H1 (cell line): ENCODE data around the gene CCR2. TPM values are rescaled to one million over a fixed set of nuclear protein-coding genes. Genes with fewer than 3 reads are reported as not detected.

Experiments
- CTCF ChIA-PET: fragments of 300-600 bp; sonication (Branson Sonifier 250); formaldehyde crosslinking; loops from one replicate; lab custom pipeline; 2021; ENCODE audit not compliant: partially characterized antibody; lab: Charles Lee
- POLR2A ChIA-PET: fragments of 300-600 bp; sonication (Branson Sonifier 250); formaldehyde crosslinking; loops from one replicate; lab custom pipeline; 2021; ENCODE audit warnings: inconsistent platforms; ENCODE audit not compliant: partially characterized antibody; lab: Charles Lee
- DNase-seq, 2 experiments: peaks; one replicate each; pipeline versions ENCODE4 v3.0.0 to v3.0.0-alpha.2; 2010 to 2022; ENCODE audit warnings: low spot score in 2 of 2, low read depth in 1 of 2, mixed read lengths in 1 of 2
- FAIRE-seq: peaks from 2 replicates; lab custom pipeline; 2011; peaks lifted over from hg19 to GRCh38; lab: Jason Lieb, UNC
- H2AFZ ChIP-seq: 2 replicates; pipeline ENCODE4 v1.8.1; 2012; ENCODE audit warnings: low read length, inconsistent platforms
- H2AK5ac ChIP-seq: 2 replicates; pipeline ENCODE4 v1.6.1; 2013; ENCODE audit warnings: low read depth, low read length
- H2BK120ac ChIP-seq: replicated peaks from 2 replicates; pipeline ENCODE3; 2013; ENCODE audit warnings: low read depth, low read length, inconsistent platforms
- H2BK12ac ChIP-seq: 2 replicates; pipeline ENCODE4 v1.6.1; 2013; ENCODE audit warnings: low read depth, low read length
- H2BK15ac ChIP-seq: 2 replicates; pipeline ENCODE4 v1.6.1; 2013; ENCODE audit warnings: low read length
- H2BK20ac ChIP-seq: 2 replicates; pipeline ENCODE4 v1.6.1; 2013; ENCODE audit warnings: low read length
- H2BK5ac ChIP-seq: 2 replicates; pipeline ENCODE4 v1.6.1; 2013; ENCODE audit warnings: low read depth, low read length
- H3K14ac ChIP-seq: 2 replicates; pipeline ENCODE4 v1.6.1; 2013; ENCODE audit warnings: inconsistent platforms; ENCODE audit not compliant: insufficient read length
- H3K18ac ChIP-seq: 2 replicates; pipeline ENCODE4 v1.6.1; 2013; ENCODE audit warnings: low read length; ENCODE audit errors: extremely low read depth
- H3K23ac ChIP-seq: 2 replicates; pipeline ENCODE4 v1.6.1; 2013; ENCODE audit warnings: inconsistent platforms; ENCODE audit not compliant: insufficient read length
- H3K23me2 ChIP-seq: 2 replicates; pipeline ENCODE4 v1.6.1; 2013; ENCODE audit warnings: low read depth, low read length
- H3K27ac ChIP-seq: 2 replicates; pipeline ENCODE4 v1.6.1; 2011; ENCODE audit warnings: low read depth, low read length, inconsistent platforms
- H3K27me3 ChIP-seq, 4 experiments: replicated peaks in 1 of 4; 1 replicate in 1 of 4; 2 replicates in 3 of 4; pipeline versions ENCODE4 v1.6.1 to v1.8.1; 2011 to 2013; ENCODE audit warnings: low read length in 3 of 4, mild to moderate bottlenecking in 3 of 4, inconsistent platforms in 2 of 4, mixed read lengths in 2 of 4, moderate library complexity in 1 of 4; ENCODE audit not compliant: control insufficient read depth in 3 of 4, insufficient read depth in 3 of 4; ENCODE audit errors: extremely low read depth in 1 of 4
- H3K36me3 ChIP-seq, 4 experiments: 2 replicates each; pipeline versions ENCODE4 v1.6.1 to v1.8.1; 2011 to 2013; ENCODE audit warnings: mild to moderate bottlenecking in 4 of 4, low read length in 3 of 4, moderate library complexity in 2 of 4, control low read depth in 1 of 4, inconsistent platforms in 1 of 4; ENCODE audit not compliant: insufficient read depth in 4 of 4, control insufficient read depth in 2 of 4
- H3K4ac ChIP-seq: replicated peaks from 2 replicates; pipeline ENCODE3; 2013; ENCODE audit warnings: low read length, low read depth, mixed read lengths, inconsistent platforms; ENCODE audit not compliant: insufficient read length
- H3K4me1 ChIP-seq, 4 experiments: replicated peaks in 1 of 4; 1 replicate in 1 of 4; 2 replicates in 3 of 4; pipeline versions ENCODE4 v1.6.1 to v1.8.1; 2011 to 2013; ENCODE audit warnings: low read length in 3 of 4, inconsistent platforms in 2 of 4, mixed read lengths in 1 of 4; ENCODE audit not compliant: insufficient read depth in 4 of 4, control insufficient read depth in 3 of 4
- H3K4me2 ChIP-seq, 2 experiments: 2 replicates each; pipeline versions ENCODE4 v1.6.1 to v1.8.1; 2011 to 2013; ENCODE audit warnings: low read depth in 2 of 2, low read length in 2 of 2, control low read depth in 1 of 2, inconsistent platforms in 1 of 2, mild to moderate bottlenecking in 1 of 2; ENCODE audit not compliant: insufficient read depth in 1 of 2
- H3K4me3 ChIP-seq, 4 experiments: fragments of 200-600, 300-600 bp in 1 of 4; sonication (generic), shearing (Covaris generic), sonication (Bioruptor Twin) in 1 of 4; 2 replicates each; pipeline versions ENCODE4 v1.5.1 to v1.8.1; 2011 to 2016; ENCODE audit warnings: low read length in 4 of 4, low read depth in 3 of 4, control low read depth in 2 of 4, inconsistent platforms in 2 of 4, mild to moderate bottlenecking in 2 of 4, mixed read lengths in 1 of 4, moderate library complexity in 1 of 4; ENCODE audit not compliant: insufficient read depth in 2 of 4; ENCODE audit errors: extremely low read depth in 1 of 4
- H3K56ac ChIP-seq: replicated peaks from 2 replicates; pipeline ENCODE3; 2013; ENCODE audit warnings: low read depth, mild to moderate bottlenecking, mixed read lengths, low read length, inconsistent platforms; ENCODE audit not compliant: insufficient read length
- H3K79me1 ChIP-seq: 2 replicates; pipeline ENCODE4 v1.6.1; 2013; ENCODE audit warnings: low read depth, low read length, control low read depth
- H3K79me2 ChIP-seq, 2 experiments: 2 replicates each; pipeline versions ENCODE4 v1.6.1 to v1.8.1; 2012 to 2013; ENCODE audit warnings: low read length in 2 of 2, mild to moderate bottlenecking in 2 of 2, inconsistent platforms in 1 of 2; ENCODE audit not compliant: insufficient read depth in 2 of 2, control insufficient read depth in 1 of 2
- H3K9ac ChIP-seq, 4 experiments: replicated peaks in 1 of 4; 1 replicate in 1 of 4; 2 replicates in 3 of 4; pipeline versions ENCODE4 v1.6.1 to v1.8.1; 2011 to 2013; ENCODE audit warnings: low read depth in 3 of 4, low read length in 3 of 4, control low read depth in 2 of 4, mild to moderate bottlenecking in 2 of 4, moderate library complexity in 2 of 4, inconsistent platforms in 1 of 4; ENCODE audit errors: extremely low read depth in 1 of 4
- H3K9me3 ChIP-seq, 2 experiments: 2 replicates each; pipeline versions ENCODE4 v1.6.1 to v1.8.1; 2012 to 2013; ENCODE audit warnings: mild to moderate bottlenecking in 2 of 2, moderate library complexity in 2 of 2, control low read depth in 1 of 2, inconsistent platforms in 1 of 2, low read depth in 1 of 2, low read length in 1 of 2, mixed read lengths in 1 of 2; ENCODE audit not compliant: insufficient read depth in 2 of 2
- H4K20me1 ChIP-seq, 2 experiments: replicated peaks in 1 of 2; 2 replicates each; pipeline versions ENCODE3 to v1.8.1; 2011 to 2013; ENCODE audit warnings: inconsistent platforms in 2 of 2, low read length in 2 of 2, mild to moderate bottlenecking in 1 of 2; ENCODE audit not compliant: insufficient read depth in 2 of 2, control insufficient read depth in 1 of 2
- H4K5ac ChIP-seq: 2 replicates; pipeline ENCODE4 v1.6.1; 2013; ENCODE audit warnings: low read length, low read depth, mixed read lengths, inconsistent platforms; ENCODE audit not compliant: insufficient read length
- H4K8ac ChIP-seq: 2 replicates; pipeline ENCODE4 v1.8.0; 2013; ENCODE audit warnings: mild to moderate bottlenecking, moderate library complexity, low read length, inconsistent platforms; ENCODE audit not compliant: insufficient read depth; ENCODE audit errors: extremely low read depth
- H4K91ac ChIP-seq: replicated peaks from 2 replicates; pipeline ENCODE3; 2013; ENCODE audit warnings: low read length, mixed read lengths, inconsistent platforms; ENCODE audit not compliant: insufficient read length
- EP300 ChIP-seq, 2 experiments: IDR thresholded peaks; 1 replicate in 1 of 2; 2 replicates in 1 of 2; pipeline ENCODE4 v1.6.1; 2011 to 2012; ENCODE audit warnings: low read depth in 2 of 2, low read length in 2 of 2, mild to moderate bottlenecking in 2 of 2, borderline replicate concordance in 1 of 2, inconsistent platforms in 1 of 2, moderate library complexity in 1 of 2
- GABPA ChIP-seq: IDR thresholded peaks from 2 replicates; pipeline ENCODE4 v1.6.1; 2011; ENCODE audit warnings: mild to moderate bottlenecking, low read length, moderate library complexity, borderline replicate concordance; ENCODE audit not compliant: insufficient read depth
- JUN ChIP-seq: IDR thresholded peaks from 2 replicates; pipeline ENCODE4 v1.6.1; 2011; ENCODE audit warnings: low read depth, mild to moderate bottlenecking, improper control_type of control experiment, low read length
- POU5F1 ChIP-seq: IDR thresholded peaks from 2 replicates; pipeline ENCODE4 v1.6.1; 2011; ENCODE audit warnings: low read depth, mild to moderate bottlenecking, low read length, moderate library complexity
- RBBP5 ChIP-seq: IDR thresholded peaks from 2 replicates; pipeline ENCODE4 v1.7.1; 2012; ENCODE audit warnings: low read depth, mild to moderate bottlenecking, inconsistent platforms, low read length, moderate library complexity, borderline replicate concordance
- RFX5 ChIP-seq: IDR thresholded peaks from 2 replicates; pipeline ENCODE4 v1.6.1; 2011; ENCODE audit warnings: low read depth, low read length, improper control_type of control experiment, borderline replicate concordance
- SP1 ChIP-seq: IDR thresholded peaks from 2 replicates; pipeline ENCODE4 v1.6.1; 2011; ENCODE audit warnings: low read depth, low read length
- SP2 ChIP-seq: IDR thresholded peaks from 2 replicates; pipeline ENCODE4 v1.6.1; 2012; ENCODE audit warnings: mild to moderate bottlenecking, low read length, inconsistent platforms
- SRF ChIP-seq: IDR thresholded peaks from 2 replicates; pipeline ENCODE4 v1.6.1; 2011; ENCODE audit warnings: mild to moderate bottlenecking, low read depth, low read length, moderate library complexity
- SUZ12 ChIP-seq: fragments of 200-600 bp; sonication (generic); IDR thresholded peaks from 2 replicates; pipeline ENCODE4 v1.6.1; 2012; ENCODE audit warnings: mild to moderate bottlenecking, inconsistent platforms, low read length, moderate library complexity, mixed read lengths
- ZNF274 ChIP-seq: IDR thresholded peaks from 2 replicates; pipeline ENCODE4 v1.7.0; 2012; ENCODE audit warnings: low read length, borderline replicate concordance; ENCODE audit errors: extremely low read depth
- WGBS, 2 experiments: shearing (Covaris generic) in 1 of 2; methylation state at CpG; one replicate each; pipeline versions ENCODE4 v1.1.6 to v1.1.7; 2013 to 2015; ENCODE audit warnings: low lambda C conversion rate in 2 of 2, mixed read lengths in 2 of 2, inconsistent platforms in 1 of 2, low coverage in 1 of 2, missing lambda C conversion rate in 1 of 2; ENCODE audit not compliant: insufficient replicate concordance in 2 of 2, insufficient coverage in 1 of 2, insufficient read length in 1 of 2; ENCODE audit errors: extremely low coverage in 1 of 2, missing lambda C conversion rate in 1 of 2; 5-methylcytosine and 5-hydroxymethylcytosine counted together
- polyA plus RNA-seq, 7 experiments: library from polyadenylated mRNA; depleted of rRNA in 3 of 7; stranded (reverse) in 5 of 7; unstranded in 2 of 7; fragments of >200 nt in 5 of 7; fragments of 200-250 nt in 2 of 7; gene quantifications; 1 replicate in 5 of 7; 2 replicates in 1 of 7; 4 replicates in 1 of 7; pipeline versions ENCODE4 v1.2.1 to v1.2.3, GENCODE V29; 2011 to 2013; ENCODE audit warnings: missing spikeins in 2 of 7, mixed read lengths in 2 of 7
- total RNA-seq: library from RNA; stranded (reverse); fragmentation: NEBNext Ultra II Directional; extraction: Animal tissue kit (Norgen Biotek cat#: 25700); gene quantifications from 2 replicates; pipeline ENCODE4 v1.2.1, GENCODE V29; 2021

The CCR2 gene
- total and polyA plus RNA-seq, 2 of the 8 experiments (the other 6 are each of a cell fraction or from before 2014, with no cell fraction given): not detected

GRCh38 chr3:46335541-46335940 is 18.4 kb upstream of the CCR2 start:
- H2AFZ ChIP-seq: no peak overlapping the region
- no peak overlapping the region for H3K9ac ChIP-seq
- H3K9me3 ChIP-seq: peaks cover 20 to 24% of the 10 kb centered on the region in 2 experiments
- no peaks in the 10 kb centered on the region for H3K79me2 ChIP-seq
- no peaks in the 10 kb centered on the region for H3K27me3 ChIP-seq
- H3K27ac ChIP-seq: no peak overlapping the region
- no peak overlapping the region for H3K4ac ChIP-seq
- no peak overlapping the region for H2BK15ac ChIP-seq
- H2BK120ac ChIP-seq: no peak overlapping the region
- H3K79me1 ChIP-seq: no peaks in the 10 kb centered on the region
- H4K20me1 ChIP-seq: no peaks in the 10 kb centered on the region
- no peak overlapping the region for H3K23ac ChIP-seq
- H2BK12ac ChIP-seq: no peak overlapping the region
- H3K4me2 ChIP-seq: no peak overlapping the region
- H3K23me2 ChIP-seq: no peaks in the 10 kb centered on the region
- H2BK5ac ChIP-seq: no peak overlapping the region
- DNase-seq (no peak), FAIRE-seq (no peak)
- H2AK5ac ChIP-seq: no peak overlapping the region
- no peak overlapping the region for H4K8ac ChIP-seq
- no peak overlapping the region for H3K18ac ChIP-seq
- H3K56ac ChIP-seq: no peak overlapping the region
- no peak overlapping the region for H3K4me3 ChIP-seq
- no peaks in the 10 kb centered on the region; a peak in 1 of 8 replicates for H3K36me3 ChIP-seq
- H3K14ac ChIP-seq: no peak overlapping the region
- H3K4me1 ChIP-seq: no peaks in the 10 kb centered on the region
- H4K5ac ChIP-seq: no peak overlapping the region
- no peak overlapping the region for H4K91ac ChIP-seq
- no peak overlapping the region for H2BK20ac ChIP-seq
- ChIA-PET POLR2A (no interaction called here), CTCF (interaction anchor here (0.9 kb wide), 1 partner anchor 59 kb away, joined by 3 read pairs; no protein-coding TSS in a partner anchor)
- TF ChIP-seq EP300 (IDR thresholded peaks at IDR 0.05; ENCODE audit: borderline replicate concordance in 1 of 2, low read depth in 2 of 2, low read length in 2 of 2) (no peak), RFX5 (no peak), SP1 (no peak), SRF (no peak), GABPA (no peak), POU5F1 (no peak), SP2 (no peak), ZNF274 (no peak), SUZ12 (no peak), JUN (no peak), RBBP5 (no peak)
- TF ChIP-seq, all 59 proteins: peak for 0
- 86% methylated on average over 3 of the region's 3 CpGs; no CpG with 5 or more reads in 1 of the 2 experiments for WGBS, 2 experiments
